ENCODE results near the gene INO80B.
"Not testable (repeated sequence)": the region's sequence is repeated elsewhere in the genome, so short reads cannot be mapped to it uniquely, and the experiment has no call there.

INO80B gene
- total RNA-seq, result 0 to 0.43 (median 0.10) reads per million in 18 experiments

GRCh38 chr2:74454654-74455511 lies at the start of gene INO80B:
Gene INO80B (plus strand): TSS chr2:74455087. CDS start chr2:74455117, 30 bp downstream.
- peak; percentile 99 for DNase-seq

GRCh38 chr2:74406035-74406434 lies 48.9 kb upstream of the INO80B start:
- no peak for DNase-seq

GRCh38 chr2:74407682-74408081 lies 47.2 kb upstream of the INO80B start:
- DNase-seq, result no peak

- peak in 1 of 2 donors; percentile 24 for DNase-seq
These were observed 41.7 kb upstream of the INO80B start for GRCh38 chr2:74413001-74413698.

- no peak for DNase-seq
These were observed 40.4 kb upstream of the INO80B start for GRCh38 chr2:74414441-74414840.

- peak in 1 of 2 donors; percentile 26 for DNase-seq
These were observed 39.8 kb upstream of the INO80B start for GRCh38 chr2:74414881-74415761.

GRCh38 chr2:74415762-74416395 lies 39.0 kb upstream of the INO80B start:
- no peak for DNase-seq

GRCh38 chr2:74416778-74417177 lies 38.1 kb upstream of the INO80B start:
- no peak for DNase-seq

- DNase-seq, result no peak
These were observed 37.7 kb upstream of the INO80B start for GRCh38 chr2:74417197-74417596.

GRCh38 chr2:74417763-74418162 lies 37.1 kb upstream of the INO80B start:
- DNase-seq, result no peak

- no peak for DNase-seq
These were observed 36.6 kb upstream of the INO80B start for GRCh38 chr2:74418312-74418711.

GRCh38 chr2:74419345-74419744 lies 35.5 kb upstream of the INO80B start:
- peak in 1 of 2 donors; percentile 36 for DNase-seq

- DNase-seq, result no peak
These were observed 34.9 kb upstream of the INO80B start for GRCh38 chr2:74420006-74420405.

GRCh38 chr2:74420443-74421103 lies 34.3 kb upstream of the INO80B start:
- DNase-seq, result not testable (repeated sequence)

GRCh38 chr2:74421221-74421870 lies 33.5 kb upstream of the INO80B start, which contains the start of the genes C2orf81 and WDR54:
Gene C2orf81 (minus strand): TSS chr2:74421619. CDS start chr2:74421560, 59 bp downstream.
Gene WDR54 (plus strand): TSS chr2:74421730. CDS start chr2:74422154, 424 bp downstream.
- peak; percentile 68 to 81 for DNase-seq

GRCh38 chr2:74423231-74424095 lies 31.4 kb upstream of the INO80B start:
- no peak for DNase-seq

GRCh38 chr2:74424139-74424992 lies 30.5 kb upstream of the INO80B start:
- no peak for DNase-seq

- no peak for DNase-seq
These were observed 29.9 kb upstream of the INO80B start for GRCh38 chr2:74424995-74425406.

GRCh38 chr2:74425523-74425922 lies 29.4 kb upstream of the INO80B start:
- DNase-seq, result no peak

All from inflammatory macrophage (primary cell).